ENCODE results near the gene LRP11. TPM values are rescaled to one million over a fixed set of nuclear protein-coding genes. Genes with fewer than 3 reads are reported as not detected.
A peak's percentile ranks its signal among the peaks of the same experiment; 100 is the strongest.

Gene LRP11
- total and polyA plus RNA-seq, 2 of the 13 experiments (the other 11 are each of a cell fraction or from before 2014, with no cell fraction given), result 32.4 to 48.9 TPM

- peak; percentile 54; the same call in 1 of the 2 replicates for TF ChIP-seq ZNF225 (CRISPR knock-in tag; IDR thresholded peaks at IDR 0.05)
- peak; percentile 94; the same call in 1 of the 2 replicates for TF ChIP-seq FLYWCH1 (CRISPR knock-in tag; IDR thresholded peaks at IDR 0.05)
- TF ChIP-seq ZFP91 (CRISPR knock-in tag; IDR thresholded peaks at IDR 0.05; ENCODE audit: borderline replicate concordance), result peak; percentile 64
- TF ChIP-seq SIX4 (CRISPR knock-in tag; IDR thresholded peaks at IDR 0.05), result no peak
- TF ChIP-seq KAT7 (CRISPR knock-in tag; IDR thresholded peaks at IDR 0.05; ENCODE audit: borderline replicate concordance), result peak; percentile 45; the same call in 1 of the 2 replicates
- no peak for TF ChIP-seq SRSF4 (IDR thresholded peaks at IDR 0.05; ENCODE audit: low read depth, low read length, poor library complexity, severe bottlenecking)
- TF ChIP-seq ZNF704 (CRISPR knock-in tag; IDR thresholded peaks at IDR 0.05; ENCODE audit: borderline replicate concordance), result no peak
- TF ChIP-seq, protein P1, sequence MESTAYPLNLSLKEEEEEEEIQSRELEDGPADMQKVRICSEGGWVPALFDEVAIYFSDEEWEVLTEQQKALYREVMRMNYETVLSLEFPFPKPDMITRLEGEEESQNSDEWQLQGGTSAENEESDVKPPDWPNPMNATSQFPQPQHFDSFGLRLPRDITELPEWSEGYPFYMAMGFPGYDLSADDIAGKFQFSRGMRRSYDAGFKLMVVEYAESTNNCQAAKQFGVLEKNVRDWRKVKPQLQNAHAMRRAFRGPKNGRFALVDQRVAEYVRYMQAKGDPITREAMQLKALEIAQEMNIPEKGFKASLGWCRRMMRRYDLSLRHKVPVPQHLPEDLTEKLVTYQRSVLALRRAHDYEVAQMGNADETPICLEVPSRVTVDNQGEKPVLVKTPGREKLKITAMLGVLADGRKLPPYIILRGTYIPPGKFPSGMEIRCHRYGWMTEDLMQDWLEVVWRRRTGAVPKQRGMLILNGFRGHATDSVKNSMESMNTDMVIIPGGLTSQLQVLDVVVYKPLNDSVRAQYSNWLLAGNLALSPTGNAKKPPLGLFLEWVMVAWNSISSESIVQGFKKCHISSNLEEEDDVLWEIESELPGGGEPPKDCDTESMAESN (CRISPR knock-in tag; conservative IDR thresholded peaks at IDR 0.05), result no peak; the same call in 1 of the 2 replicates
- TF ChIP-seq GATAD2A (CRISPR knock-in tag; IDR thresholded peaks at IDR 0.05), result peak; percentile 59
- TF ChIP-seq ZNF143 (CRISPR knock-in tag; IDR thresholded peaks at IDR 0.05), result no peak
- peak; percentile 86 for TF ChIP-seq SPEN (CRISPR knock-in tag; IDR thresholded peaks at IDR 0.05; ENCODE audit: low read depth)
- no peak for TF ChIP-seq MAFF (IDR thresholded peaks at IDR 0.05; ENCODE audit: low read depth, low read length)
- 0 out of 2 replicates have a peak, but pooled peaks have one; percentile 62 for TF ChIP-seq ZNF556 (CRISPR knock-in tag; IDR thresholded peaks at IDR 0.05; ENCODE audit: borderline replicate concordance)
- TF ChIP-seq CBFB (CRISPR knock-in tag; IDR thresholded peaks at IDR 0.05), result peak; percentile 6; the same call in 1 of the 2 replicates
- TF ChIP-seq, protein P2, sequence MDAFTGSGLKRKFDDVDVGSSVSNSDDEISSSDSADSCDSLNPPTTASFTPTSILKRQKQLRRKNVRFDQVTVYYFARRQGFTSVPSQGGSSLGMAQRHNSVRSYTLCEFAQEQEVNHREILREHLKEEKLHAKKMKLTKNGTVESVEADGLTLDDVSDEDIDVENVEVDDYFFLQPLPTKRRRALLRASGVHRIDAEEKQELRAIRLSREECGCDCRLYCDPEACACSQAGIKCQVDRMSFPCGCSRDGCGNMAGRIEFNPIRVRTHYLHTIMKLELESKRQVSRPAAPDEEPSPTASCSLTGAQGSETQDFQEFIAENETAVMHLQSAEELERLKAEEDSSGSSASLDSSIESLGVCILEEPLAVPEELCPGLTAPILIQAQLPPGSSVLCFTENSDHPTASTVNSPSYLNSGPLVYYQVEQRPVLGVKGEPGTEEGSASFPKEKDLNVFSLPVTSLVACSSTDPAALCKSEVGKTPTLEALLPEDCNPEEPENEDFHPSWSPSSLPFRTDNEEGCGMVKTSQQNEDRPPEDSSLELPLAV (CRISPR knock-in tag; conservative IDR thresholded peaks at IDR 0.05; ENCODE audit: low read depth), result no peak
- no peak for TF ChIP-seq ZNF383 (CRISPR knock-in tag; IDR thresholded peaks at IDR 0.05; ENCODE audit: borderline replicate concordance)
- TF ChIP-seq ZMYM4 (CRISPR knock-in tag; IDR thresholded peaks at IDR 0.05), result peak; percentile 66
- no peak for TF ChIP-seq PAX8 (CRISPR knock-in tag; IDR thresholded peaks at IDR 0.05; ENCODE audit: borderline replicate concordance)
- no peak for TF ChIP-seq ZNF101 (CRISPR knock-in tag; IDR thresholded peaks at IDR 0.05; ENCODE audit: borderline replicate concordance, low read depth)
- TF ChIP-seq ZNF713 (CRISPR knock-in tag; IDR thresholded peaks at IDR 0.05), result no peak
- TF ChIP-seq GATA4 (IDR thresholded peaks at IDR 0.05; ENCODE audit: borderline replicate concordance, low read depth), result no peak
- TF ChIP-seq GTF3A (CRISPR knock-in tag; conservative IDR thresholded peaks at IDR 0.05), result no peak
- TF ChIP-seq ZNF292 (CRISPR knock-in tag; IDR thresholded peaks at IDR 0.05; ENCODE audit: borderline replicate concordance, low read depth), result peak; percentile 44; the same call in 1 of the 2 replicates
Observed at GRCh38 chr6:149863698-149864577, at the start of gene LRP11 (continued).
